Stimulated activated CD4-positive, alpha-beta T cell treated with anti-CD3 and anti-CD28 coated beads, Interleukin-15, amount 100 ng/mL, for 48 hours (primary cell): Measurements from ENCODE around the gene CREB5.

Source experiments
- DNase-seq, 2 donors: peaks; one replicate each; pipeline ENCODE4 v3.0.0-alpha.2; 2020; ENCODE audit warnings: low read depth in 2 of 2

Gene CREB5

DNA sequence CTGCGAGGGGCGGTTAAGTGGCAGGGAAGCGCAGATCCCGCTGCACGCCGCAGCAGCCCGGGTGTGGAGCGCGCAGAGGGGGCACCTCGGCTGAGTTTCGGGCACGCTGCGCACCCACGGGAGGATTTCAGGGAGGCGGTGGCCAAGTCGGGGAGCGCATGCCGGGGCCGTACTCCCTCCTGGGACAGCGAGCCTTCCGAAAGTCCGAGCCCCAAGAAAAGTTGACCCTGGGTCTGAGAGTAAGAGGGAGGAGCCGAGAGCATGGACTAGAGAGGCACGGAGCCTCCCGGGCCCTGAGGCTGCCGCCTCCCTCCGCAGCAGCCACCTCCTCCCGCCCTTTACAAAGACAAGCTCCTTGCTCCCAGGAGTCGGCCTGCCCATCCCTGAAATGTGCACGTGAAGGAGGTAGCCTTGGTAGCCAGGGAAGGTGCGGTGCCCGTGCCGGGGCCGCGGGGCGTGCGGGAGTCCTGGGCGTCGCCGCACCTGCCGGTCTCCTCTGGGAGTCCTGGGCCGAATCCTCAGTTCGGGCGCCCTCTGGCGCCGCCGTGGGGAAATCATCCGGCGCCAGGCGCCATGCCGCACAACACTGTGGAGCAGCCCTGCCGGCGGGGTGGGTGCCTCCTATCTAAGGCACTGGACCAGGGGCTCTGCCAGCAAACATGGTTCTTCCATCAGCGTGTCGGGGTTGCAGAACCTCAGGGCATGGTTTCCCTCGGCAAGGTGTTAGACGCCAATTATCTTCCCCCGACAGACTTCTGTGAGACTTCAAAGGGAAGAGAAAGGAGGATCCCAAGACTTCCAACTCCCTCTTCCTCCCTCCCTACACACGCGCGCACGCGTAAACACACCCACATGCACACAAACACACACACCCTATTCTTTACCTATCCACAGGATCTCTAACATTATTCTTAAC is 441.8 kb downstream of the CREB5 start:
- peak; percentile 24 to 54 for DNase-seq

DNA sequence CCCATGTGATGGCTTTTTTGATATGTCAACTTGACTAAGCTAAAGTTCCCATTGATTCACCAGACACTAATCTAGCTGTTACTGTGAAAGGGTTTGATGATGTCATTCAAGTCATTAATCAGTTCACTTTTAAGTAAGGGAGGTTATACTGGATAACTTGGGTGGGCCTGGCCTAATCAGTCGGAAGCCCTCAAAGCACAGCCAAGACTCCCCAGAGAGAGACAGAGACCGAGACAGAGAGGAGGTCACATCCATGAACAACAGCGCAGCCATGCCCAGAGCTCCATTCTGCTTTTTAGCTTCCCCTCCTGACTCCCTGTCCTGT is 442.4 kb downstream of the CREB5 start:
- DNase-seq = no peak

DNA sequence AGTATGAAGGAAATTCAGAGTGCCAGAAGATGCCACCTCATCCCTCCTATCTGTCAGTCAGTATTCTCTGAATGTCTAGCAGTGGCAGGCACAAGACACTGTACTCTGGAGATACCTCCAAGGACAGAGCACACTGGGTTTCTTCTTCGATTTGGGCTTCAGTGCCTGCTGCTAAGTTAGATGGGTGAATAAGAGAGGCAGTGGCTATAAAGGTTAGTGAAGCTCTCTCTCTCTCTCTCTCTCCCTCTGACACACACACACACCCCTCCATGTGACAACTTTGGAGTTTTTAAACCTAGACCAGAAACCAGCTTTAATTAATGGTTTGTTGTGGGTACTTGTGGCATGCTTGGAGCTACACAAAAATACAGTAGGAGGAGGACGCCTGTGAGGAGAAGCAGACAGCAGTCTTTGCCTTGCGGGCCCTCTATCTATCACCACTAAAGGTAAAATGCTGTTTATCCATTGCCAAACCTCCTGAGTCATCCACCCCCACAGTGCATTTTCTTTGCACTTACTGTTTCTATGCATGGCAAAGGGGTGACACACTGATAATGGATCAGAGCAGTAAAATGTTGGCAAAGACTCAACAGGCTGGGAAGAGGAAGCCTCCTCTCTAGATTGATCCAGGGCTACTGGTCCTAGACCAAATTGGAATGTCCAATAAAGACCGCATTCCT is 443.4 kb downstream of the CREB5 start:
- no peak for DNase-seq

DNA sequence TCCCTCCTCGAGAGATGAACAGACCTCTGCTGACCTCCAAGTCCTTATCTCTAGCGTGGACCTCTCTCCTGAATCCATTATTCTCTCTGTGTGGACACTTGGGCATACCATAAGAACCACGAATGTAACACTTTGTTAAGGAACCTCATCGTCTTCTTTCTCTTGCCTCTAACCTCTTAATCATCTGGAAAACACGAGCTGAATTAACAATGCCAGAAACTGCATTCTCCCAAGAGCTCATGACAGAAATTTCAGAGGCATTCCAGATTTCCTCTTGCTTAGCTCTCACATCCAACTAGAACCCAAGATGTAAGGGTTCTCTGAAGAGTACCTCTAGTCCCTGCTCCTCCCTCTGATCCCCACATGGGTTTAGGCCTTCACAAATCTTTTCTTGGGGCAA is 444.3 kb downstream of the CREB5 start:
- DNase-seq = no peak

DNA sequence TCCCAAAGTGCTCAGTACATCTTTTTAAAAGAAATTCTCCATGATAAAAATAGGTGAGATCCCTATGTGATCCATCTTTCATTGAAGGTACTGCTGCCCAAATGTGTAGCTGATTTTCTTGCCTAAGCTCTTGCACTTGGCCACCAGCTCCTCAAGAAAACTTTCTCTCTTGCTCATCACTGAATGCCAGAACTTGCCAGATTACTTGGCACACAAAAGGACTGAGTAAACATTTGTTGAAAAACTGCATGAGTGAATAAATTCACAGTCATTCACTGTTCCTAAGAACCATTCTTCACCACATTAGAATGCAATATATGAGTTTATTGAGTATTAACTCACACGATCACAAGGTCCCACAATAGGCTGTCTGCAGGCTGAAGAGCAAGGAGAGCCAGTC is 445.9 kb downstream of the CREB5 start:
- no peak for DNase-seq

DNA sequence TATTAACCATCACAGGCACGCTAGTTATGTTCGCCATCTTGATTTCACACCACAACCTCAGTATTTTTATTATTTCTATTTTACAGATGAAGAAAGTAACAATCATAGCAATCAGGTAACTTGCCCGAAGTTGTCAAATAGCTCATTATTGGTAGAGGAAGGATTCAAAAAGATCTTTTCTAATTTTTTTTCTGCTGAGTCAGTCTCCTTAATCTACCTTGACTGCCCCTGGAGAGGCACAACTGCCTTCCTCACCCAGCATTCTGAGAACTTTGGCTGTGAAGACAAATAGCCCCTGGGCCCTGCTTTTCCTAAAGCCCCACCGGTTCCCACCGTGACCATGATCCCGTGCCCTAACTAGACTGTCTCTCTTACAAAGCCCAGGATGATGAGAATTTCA is 446.6 kb downstream of the CREB5 start:
- no peak for DNase-seq

DNA sequence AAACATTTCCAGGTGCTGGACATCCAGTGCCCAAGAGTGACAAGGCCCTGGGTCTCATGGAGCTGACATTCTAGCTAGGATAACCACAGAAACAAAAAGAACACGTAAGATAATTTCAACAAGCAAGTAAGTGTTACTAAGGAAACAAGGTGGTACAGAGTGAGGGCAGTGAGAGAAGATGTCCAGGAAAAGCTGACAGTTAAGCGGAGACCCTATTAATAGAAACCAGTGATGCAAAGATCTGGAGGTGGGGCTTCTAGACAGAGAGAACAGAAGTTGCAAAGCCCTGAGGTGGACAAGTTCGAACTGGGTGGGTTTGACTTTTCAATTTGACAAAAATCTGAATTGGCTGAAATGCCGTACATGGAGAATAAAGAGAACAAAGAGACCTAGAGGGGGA is 449.5 kb downstream of the CREB5 start:
- no peak for DNase-seq

DNA sequence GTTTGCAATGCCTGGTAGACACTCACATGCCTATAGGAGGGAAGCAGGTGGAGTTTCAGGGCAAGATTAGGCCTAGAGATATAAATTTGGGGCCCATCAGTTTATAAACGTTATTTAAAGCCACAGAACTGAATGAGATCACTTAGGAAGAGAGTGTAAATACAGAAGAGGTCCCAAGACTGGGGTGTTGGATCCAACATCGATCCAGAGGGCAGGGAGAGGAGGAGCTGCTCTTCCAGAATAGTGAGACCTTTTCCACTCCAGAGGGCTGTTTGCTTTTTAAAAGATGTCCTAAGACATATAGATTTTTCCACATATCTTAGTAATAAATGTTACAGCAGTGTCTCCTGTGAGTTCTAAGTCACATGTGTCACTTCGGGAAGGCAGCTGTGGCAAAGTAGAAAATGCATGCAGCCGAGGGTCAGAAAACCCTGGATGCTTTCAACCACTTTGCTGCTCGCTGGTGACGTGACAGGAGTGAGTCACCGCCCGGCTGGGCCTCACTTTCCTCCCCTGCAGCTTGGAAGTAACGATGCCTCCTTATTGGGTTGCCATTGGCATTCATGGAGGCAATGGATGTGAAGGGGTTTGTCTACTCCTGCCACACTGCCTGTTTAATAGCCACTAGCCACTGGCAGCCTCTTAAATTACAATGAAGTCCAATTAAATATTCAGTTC is 450.4 kb downstream of the CREB5 start:
- DNase-seq = no peak

DNA sequence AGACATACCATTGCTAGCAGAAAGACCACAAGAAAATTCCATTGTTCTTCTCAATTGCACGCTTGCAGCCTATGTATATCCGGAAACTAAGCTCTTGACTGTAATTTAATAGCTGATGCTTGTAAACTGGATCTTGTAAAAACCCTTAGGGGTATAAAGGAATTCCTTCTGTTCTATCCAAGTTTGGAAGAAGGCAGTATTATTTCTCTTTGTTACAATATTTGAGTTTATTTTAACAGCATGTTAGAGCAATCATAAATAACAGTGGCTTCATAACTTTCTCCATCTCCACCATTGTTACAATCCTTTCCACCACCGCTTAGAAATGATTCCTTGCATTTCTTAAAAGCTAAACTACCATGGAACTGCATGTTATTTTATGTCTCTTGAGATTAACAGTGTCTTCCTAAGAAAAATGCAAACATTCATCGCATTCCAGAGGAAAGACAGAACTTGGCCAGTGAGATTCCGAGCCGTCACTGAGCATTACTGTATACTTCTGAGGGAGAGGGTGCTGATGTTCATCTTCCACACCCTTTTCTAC is 453.4 kb downstream of the CREB5 start:
- no peak for DNase-seq

DNA sequence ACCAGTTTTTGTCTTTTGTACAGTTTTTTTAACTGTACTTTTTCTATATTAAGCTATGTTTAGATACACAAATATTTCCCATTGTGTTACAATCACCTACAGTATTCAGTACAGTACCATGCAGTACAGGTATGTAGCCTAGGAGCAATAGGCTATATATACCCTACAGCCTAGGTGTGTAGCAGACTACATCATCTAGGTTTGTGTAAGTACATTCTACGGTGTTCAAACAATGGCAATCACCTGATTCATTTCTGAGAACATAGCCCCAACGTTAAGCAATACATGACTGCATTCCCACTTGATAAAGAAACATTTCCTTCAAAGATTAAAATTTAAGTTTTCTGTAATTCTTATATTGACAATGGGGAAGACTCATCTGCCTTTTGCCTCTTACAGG is 456.4 kb downstream of the CREB5 start:
- no peak for DNase-seq

DNA sequence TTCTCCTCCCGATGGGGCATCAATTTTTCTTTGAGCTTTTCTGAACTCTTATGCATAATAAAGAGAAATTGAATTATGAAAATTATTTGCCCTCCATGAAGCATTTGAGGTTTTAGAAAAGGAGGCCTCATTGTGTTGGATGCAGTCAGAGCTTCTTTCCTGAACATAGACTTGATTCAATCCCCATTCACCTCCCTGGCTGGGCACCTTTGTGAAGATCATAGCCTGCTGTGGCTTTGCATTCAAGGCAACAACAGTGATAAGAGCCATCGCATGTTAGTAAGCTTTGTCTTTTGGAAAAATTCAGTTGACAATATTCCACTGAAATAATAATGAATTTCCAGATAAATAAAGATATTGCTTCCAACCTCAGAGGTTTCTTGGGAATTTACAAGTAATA is 458.8 kb downstream of the CREB5 start:
- DNase-seq = no peak

DNA sequence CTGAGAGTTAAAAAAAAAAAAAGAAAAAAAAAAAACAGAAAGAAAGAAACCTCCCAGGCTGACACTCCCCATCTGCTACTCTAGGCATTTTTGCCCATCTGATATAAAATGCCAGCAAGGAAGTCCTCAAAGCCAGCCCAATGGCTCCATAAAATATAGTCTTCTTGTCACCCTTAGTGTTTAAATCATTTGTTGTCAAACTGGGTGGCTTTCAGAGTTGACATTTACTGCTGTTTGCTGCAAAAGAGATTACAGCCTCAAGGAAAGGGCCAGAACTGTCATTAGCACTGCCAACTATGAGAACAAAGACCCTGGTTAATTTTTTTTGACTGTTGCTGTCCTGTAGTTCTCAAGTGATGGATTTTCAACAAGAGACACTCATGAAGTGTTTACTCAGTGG is 459.3 kb downstream of the CREB5 start:
- no peak for DNase-seq

DNA sequence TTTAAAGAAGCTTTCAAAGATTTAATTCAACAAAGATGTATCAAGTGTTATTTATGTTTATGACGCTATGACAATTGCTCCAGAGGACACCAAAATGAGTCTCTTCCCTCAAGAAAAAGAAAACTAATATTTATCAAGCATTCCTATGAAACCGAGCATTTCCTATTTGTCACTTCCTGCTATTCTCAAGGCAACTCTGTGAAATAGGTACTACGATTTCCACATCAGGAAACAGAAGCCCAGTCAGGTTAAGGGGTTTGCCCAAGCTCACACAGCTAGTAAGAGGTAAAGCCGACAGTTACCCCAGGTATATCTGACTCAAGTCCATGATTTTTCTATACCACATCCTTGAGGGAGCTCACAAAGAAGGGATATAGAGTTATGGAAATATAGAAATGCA is 459.9 kb downstream of the CREB5 start:
- DNase-seq = no peak

DNA sequence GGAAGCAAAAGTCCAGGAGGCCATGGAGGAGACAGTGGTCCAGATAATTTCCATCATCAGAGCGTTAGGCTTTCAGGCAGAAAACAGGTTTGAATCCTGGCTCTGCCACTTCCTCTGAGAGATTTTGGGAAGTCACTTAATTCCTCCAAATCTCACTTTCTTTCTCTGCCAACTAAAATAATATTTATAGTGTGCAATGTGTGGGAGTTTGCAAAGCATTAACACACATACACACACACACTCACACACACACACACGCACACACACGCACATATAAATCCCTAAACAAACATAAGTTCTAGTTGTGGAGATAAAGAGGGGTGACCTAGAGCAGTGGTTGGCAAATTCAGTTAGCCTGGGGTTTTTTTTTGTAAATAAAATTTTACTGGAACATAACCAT is 461.0 kb downstream of the CREB5 start:
- no peak for DNase-seq

DNA sequence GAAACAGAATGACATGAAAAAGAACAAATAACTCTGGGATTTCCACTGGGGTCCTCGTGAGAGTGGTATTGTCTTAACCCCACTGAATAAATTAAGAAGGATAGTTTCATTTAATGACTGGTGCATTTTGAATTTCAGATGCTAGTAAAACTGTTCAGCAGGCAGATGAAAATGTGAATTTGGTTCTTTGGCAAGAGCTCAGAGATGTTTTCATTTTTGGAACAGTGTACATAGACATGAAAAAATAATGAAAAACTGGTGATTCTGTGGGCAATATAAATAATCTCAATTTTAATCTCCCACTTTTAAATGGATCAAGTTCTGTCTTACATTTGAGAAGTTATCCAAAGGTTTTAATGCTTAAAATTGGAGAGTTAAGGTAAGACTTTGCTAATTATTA is 461.7 kb downstream of the CREB5 start:
- DNase-seq = no peak
